HepG2 (cell line): Measurements from ENCODE around the gene PDIK1L. TPM values are rescaled to one million over a fixed set of nuclear protein-coding genes. Genes with fewer than 3 reads are reported as not detected.

Experiments
- BORCS8-MEF2B ChIP-seq: sonication (generic); formaldehyde crosslinking; IDR thresholded peaks from 2 replicates; pipeline ENCODE4 v1.8.0; 2022; ENCODE audit warnings: mild to moderate bottlenecking, missing genetic modification reagents
- ZNF615 ChIP-seq: sonication (generic); formaldehyde crosslinking; IDR thresholded peaks from 2 replicates; pipeline ENCODE4 v1.5.0; 2020; ENCODE audit warnings: mild to moderate bottlenecking, missing genetic modification reagents, borderline replicate concordance
- polyA plus RNA-seq, 8 experiments: library from polyadenylated mRNA; depleted of rRNA in 3 of 8; stranded (reverse) in 7 of 8; unstranded in 1 of 8; fragments of >200 nt; fragmentation: Illumina TruSeq in 4 of 8; extraction: Trizol in 4 of 8; gene quantifications; 2 replicates each; pipeline versions ENCODE4 v1.2.1 to v1.2.3, GENCODE V29; 2011 to 2016; ENCODE audit warnings: low read depth in 4 of 8, missing spikeins in 1 of 8, mixed read lengths in 1 of 8; ENCODE audit not compliant: insufficient read depth in 1 of 8
- total RNA-seq, 5 experiments: library from RNA; depleted of rRNA; stranded (reverse); fragments of >200 nt; fragmentation: Illumina TruSeq; extraction: Trizol; gene quantifications; 2 replicates each; pipeline ENCODE4 v1.2.3, GENCODE V29; 2016; ENCODE audit warnings: low read depth in 1 of 5
- TF ChIP-seq, protein P1 (sequence below): sonication (generic); formaldehyde crosslinking; IDR thresholded peaks from 2 replicates; pipeline ENCODE4 v1.8.0; 2023; ENCODE audit warnings: mild to moderate bottlenecking, missing genetic modification reagents
- TF ChIP-seq, protein P2 (sequence below): sonication (generic); formaldehyde crosslinking; IDR thresholded peaks from 2 replicates; pipeline ENCODE4 v1.4.0; 2020; ENCODE audit warnings: missing genetic modification reagents
- TF ChIP-seq, protein P3 (sequence below): IDR thresholded peaks from 2 replicates; pipeline ENCODE4 v1.6.1; 2016
- TF ChIP-seq, protein P4 (sequence below): sonication (generic); formaldehyde crosslinking; IDR thresholded peaks from 2 replicates; pipeline ENCODE4 v1.5.0; 2020; ENCODE audit warnings: missing genetic modification reagents, mild to moderate bottlenecking, borderline replicate concordance
- TF ChIP-seq, protein P5 (sequence below): sonication (generic); formaldehyde crosslinking; IDR thresholded peaks from 2 replicates; pipeline ENCODE4 v1.4.0; 2020; ENCODE audit warnings: missing genetic modification reagents, borderline replicate concordance
- TF ChIP-seq, protein P6 (sequence below): sonication (generic); formaldehyde crosslinking; IDR thresholded peaks from 2 replicates; pipeline ENCODE4 v1.5.1; 2020; ENCODE audit warnings: missing genetic modification reagents, mild to moderate bottlenecking, borderline replicate concordance
- TF ChIP-seq, protein P7 (sequence below): sonication (generic); formaldehyde crosslinking; IDR thresholded peaks from 2 replicates; pipeline ENCODE4 v1.8.1; 2022; ENCODE audit warnings: mild to moderate bottlenecking, missing genetic modification reagents
- TF ChIP-seq, protein P8 (sequence below): sonication (generic); formaldehyde crosslinking; IDR thresholded peaks from 2 replicates; pipeline ENCODE4 v1.8.0; 2022; ENCODE audit warnings: mild to moderate bottlenecking, missing genetic modification reagents

Gene PDIK1L
- total and polyA plus RNA-seq, 2 of the 13 experiments (the other 11 are each of a cell fraction or from before 2014, with no cell fraction given) = 1.9 to 4.6 TPM

DNA sequence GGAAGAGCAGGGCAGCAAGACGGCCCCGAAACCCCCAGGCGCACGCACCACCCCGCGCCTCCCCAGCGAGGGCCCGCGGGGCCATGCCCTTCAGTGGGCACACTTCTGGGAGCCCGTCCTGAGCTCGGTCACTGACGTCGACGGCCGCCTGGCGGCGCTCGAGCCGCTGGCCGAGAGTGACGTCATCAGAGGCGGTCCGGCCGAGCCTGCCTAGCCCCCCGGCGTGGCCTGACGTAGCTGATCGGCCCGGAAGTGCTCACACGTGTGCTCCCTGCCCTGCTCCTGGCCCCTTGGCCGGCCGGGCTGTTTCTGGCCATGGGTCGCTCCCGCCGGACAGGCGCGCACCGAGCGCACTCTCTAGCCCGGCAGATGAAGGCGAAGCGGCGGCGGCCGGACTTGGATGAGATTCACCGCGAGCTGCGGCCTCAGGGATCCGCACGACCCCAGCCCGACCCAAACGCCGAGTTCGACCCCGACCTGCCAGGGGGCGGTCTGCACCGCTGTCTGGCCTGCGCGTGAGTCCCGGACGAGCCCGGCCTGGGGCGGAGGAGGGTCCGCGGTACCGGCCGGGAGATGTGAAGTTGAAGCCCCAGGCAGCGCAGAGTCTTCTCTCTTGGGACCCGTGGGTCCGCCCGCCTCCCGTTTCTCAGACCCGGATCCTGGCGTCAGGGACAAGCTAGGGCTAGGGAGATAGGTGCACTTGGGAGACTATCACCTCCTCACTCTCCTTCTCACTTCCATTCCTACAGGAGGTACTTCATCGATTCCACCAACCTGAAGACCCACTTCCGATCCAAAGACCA, 58.2 kb downstream of the PDIK1L start, which contains the start of gene ZNF593 (continued):
- TF ChIP-seq, protein P1, sequence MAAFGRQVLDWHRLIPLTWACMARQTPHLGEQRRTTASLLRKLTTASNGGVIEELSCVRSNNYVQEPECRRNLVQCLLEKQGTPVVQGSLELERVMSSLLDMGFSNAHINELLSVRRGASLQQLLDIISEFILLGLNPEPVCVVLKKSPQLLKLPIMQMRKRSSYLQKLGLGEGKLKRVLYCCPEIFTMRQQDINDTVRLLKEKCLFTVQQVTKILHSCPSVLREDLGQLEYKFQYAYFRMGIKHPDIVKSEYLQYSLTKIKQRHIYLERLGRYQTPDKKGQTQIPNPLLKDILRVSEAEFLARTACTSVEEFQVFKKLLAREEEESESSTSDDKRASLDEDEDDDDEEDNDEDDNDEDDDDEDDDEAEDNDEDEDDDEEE (CRISPR knock-in tag) = peak; percentile 57; the same call in 1 of the 2 replicates
- TF ChIP-seq, protein P2, sequence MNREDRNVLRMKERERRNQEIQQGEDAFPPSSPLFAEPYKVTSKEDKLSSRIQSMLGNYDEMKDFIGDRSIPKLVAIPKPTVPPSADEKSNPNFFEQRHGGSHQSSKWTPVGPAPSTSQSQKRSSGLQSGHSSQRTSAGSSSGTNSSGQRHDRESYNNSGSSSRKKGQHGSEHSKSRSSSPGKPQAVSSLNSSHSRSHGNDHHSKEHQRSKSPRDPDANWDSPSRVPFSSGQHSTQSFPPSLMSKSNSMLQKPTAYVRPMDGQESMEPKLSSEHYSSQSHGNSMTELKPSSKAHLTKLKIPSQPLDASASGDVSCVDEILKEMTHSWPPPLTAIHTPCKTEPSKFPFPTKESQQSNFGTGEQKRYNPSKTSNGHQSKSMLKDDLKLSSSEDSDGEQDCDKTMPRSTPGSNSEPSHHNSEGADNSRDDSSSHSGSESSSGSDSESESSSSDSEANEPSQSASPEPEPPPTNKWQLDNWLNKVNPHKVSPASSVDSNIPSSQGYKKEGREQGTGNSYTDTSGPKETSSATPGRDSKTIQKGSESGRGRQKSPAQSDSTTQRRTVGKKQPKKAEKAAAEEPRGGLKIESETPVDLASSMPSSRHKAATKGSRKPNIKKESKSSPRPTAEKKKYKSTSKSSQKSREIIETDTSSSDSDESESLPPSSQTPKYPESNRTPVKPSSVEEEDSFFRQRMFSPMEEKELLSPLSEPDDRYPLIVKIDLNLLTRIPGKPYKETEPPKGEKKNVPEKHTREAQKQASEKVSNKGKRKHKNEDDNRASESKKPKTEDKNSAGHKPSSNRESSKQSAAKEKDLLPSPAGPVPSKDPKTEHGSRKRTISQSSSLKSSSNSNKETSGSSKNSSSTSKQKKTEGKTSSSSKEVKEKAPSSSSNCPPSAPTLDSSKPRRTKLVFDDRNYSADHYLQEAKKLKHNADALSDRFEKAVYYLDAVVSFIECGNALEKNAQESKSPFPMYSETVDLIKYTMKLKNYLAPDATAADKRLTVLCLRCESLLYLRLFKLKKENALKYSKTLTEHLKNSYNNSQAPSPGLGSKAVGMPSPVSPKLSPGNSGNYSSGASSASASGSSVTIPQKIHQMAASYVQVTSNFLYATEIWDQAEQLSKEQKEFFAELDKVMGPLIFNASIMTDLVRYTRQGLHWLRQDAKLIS (CRISPR knock-in tag) = no peak
- TF ChIP-seq, protein P3, sequence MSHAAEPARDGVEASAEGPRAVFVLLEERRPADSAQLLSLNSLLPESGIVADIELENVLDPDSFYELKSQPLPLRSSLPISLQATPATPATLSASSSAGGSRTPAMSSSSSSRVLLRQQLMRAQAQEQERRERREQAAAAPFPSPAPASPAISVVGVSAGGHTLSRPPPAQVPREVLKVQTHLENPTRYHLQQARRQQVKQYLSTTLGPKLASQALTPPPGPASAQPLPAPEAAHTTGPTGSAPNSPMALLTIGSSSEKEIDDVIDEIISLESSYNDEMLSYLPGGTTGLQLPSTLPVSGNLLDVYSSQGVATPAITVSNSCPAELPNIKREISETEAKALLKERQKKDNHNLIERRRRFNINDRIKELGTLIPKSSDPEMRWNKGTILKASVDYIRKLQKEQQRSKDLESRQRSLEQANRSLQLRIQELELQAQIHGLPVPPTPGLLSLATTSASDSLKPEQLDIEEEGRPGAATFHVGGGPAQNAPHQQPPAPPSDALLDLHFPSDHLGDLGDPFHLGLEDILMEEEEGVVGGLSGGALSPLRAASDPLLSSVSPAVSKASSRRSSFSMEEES (CRISPR knock-in tag) = peak; percentile 50; the same call in 1 of the 2 replicates
- TF ChIP-seq, protein P4, sequence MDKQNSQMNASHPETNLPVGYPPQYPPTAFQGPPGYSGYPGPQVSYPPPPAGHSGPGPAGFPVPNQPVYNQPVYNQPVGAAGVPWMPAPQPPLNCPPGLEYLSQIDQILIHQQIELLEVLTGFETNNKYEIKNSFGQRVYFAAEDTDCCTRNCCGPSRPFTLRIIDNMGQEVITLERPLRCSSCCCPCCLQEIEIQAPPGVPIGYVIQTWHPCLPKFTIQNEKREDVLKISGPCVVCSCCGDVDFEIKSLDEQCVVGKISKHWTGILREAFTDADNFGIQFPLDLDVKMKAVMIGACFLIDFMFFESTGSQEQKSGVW (CRISPR knock-in tag) = no peak
- TF ChIP-seq, protein P5, sequence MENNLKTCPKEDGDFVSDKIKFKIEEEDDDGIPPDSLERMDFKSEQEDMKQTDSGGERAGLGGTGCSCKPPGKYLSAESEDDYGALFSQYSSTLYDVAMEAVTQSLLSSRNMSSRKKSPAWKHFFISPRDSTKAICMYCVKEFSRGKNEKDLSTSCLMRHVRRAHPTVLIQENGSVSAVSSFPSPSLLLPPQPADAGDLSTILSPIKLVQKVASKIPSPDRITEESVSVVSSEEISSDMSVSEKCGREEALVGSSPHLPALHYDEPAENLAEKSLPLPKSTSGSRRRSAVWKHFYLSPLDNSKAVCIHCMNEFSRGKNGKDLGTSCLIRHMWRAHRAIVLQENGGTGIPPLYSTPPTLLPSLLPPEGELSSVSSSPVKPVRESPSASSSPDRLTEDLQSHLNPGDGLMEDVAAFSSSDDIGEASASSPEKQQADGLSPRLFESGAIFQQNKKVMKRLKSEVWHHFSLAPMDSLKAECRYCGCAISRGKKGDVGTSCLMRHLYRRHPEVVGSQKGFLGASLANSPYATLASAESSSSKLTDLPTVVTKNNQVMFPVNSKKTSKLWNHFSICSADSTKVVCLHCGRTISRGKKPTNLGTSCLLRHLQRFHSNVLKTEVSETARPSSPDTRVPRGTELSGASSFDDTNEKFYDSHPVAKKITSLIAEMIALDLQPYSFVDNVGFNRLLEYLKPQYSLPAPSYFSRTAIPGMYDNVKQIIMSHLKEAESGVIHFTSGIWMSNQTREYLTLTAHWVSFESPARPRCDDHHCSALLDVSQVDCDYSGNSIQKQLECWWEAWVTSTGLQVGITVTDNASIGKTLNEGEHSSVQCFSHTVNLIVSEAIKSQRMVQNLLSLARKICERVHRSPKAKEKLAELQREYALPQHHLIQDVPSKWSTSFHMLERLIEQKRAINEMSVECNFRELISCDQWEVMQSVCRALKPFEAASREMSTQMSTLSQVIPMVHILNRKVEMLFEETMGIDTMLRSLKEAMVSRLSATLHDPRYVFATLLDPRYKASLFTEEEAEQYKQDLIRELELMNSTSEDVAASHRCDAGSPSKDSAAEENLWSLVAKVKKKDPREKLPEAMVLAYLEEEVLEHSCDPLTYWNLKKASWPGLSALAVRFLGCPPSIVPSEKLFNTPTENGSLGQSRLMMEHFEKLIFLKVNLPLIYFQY = peak; percentile 79; the same call in 1 of the 2 replicates
- TF ChIP-seq, protein P6, sequence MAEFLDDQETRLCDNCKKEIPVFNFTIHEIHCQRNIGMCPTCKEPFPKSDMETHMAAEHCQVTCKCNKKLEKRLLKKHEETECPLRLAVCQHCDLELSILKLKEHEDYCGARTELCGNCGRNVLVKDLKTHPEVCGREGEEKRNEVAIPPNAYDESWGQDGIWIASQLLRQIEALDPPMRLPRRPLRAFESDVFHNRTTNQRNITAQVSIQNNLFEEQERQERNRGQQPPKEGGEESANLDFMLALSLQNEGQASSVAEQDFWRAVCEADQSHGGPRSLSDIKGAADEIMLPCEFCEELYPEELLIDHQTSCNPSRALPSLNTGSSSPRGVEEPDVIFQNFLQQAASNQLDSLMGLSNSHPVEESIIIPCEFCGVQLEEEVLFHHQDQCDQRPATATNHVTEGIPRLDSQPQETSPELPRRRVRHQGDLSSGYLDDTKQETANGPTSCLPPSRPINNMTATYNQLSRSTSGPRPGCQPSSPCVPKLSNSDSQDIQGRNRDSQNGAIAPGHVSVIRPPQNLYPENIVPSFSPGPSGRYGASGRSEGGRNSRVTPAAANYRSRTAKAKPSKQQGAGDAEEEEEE (CRISPR knock-in tag) = no peak
- TF ChIP-seq BORCS8-MEF2B (CRISPR knock-in tag) (peak; percentile 90; the same call in 1 of the 2 replicates), ZNF615 (CRISPR knock-in tag) (no peak)
- TF ChIP-seq, protein P7, sequence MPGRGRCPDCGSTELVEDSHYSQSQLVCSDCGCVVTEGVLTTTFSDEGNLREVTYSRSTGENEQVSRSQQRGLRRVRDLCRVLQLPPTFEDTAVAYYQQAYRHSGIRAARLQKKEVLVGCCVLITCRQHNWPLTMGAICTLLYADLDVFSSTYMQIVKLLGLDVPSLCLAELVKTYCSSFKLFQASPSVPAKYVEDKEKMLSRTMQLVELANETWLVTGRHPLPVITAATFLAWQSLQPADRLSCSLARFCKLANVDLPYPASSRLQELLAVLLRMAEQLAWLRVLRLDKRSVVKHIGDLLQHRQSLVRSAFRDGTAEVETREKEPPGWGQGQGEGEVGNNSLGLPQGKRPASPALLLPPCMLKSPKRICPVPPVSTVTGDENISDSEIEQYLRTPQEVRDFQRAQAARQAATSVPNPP (CRISPR knock-in tag) = peak; percentile 67
- TF ChIP-seq, protein P8, sequence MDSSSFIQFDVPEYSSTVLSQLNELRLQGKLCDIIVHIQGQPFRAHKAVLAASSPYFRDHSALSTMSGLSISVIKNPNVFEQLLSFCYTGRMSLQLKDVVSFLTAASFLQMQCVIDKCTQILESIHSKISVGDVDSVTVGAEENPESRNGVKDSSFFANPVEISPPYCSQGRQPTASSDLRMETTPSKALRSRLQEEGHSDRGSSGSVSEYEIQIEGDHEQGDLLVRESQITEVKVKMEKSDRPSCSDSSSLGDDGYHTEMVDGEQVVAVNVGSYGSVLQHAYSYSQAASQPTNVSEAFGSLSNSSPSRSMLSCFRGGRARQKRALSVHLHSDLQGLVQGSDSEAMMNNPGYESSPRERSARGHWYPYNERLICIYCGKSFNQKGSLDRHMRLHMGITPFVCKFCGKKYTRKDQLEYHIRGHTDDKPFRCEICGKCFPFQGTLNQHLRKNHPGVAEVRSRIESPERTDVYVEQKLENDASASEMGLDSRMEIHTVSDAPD = peak; percentile 87
